Endodermal cell (in vitro differentiated cells): ENCODE measurements around the gene LARGE1. TPM values are rescaled to one million over a fixed set of nuclear protein-coding genes. Genes with fewer than 3 reads are reported as not detected.
A peak's percentile ranks its signal among the peaks of the same experiment; 100 is the strongest.
"Not testable (repeated sequence)": the region's sequence is repeated elsewhere in the genome, so short reads cannot be mapped to it uniquely, and the experiment has no call there.

Experiments used
- DNase-seq: peaks from one replicate; pipeline ENCODE4 v3.0.0-alpha.2; 2017
- H3K27ac ChIP-seq: 2 replicates; pipeline ENCODE4 v1.5.1; 2013; ENCODE audit warnings: mild to moderate bottlenecking, low read depth, low read length, moderate library complexity
- H3K27me3 ChIP-seq: 2 replicates; pipeline ENCODE4 v1.6.1; 2013; ENCODE audit warnings: mild to moderate bottlenecking, low read length, moderate library complexity; ENCODE audit not compliant: insufficient read depth, control insufficient read depth, poor library complexity, severe bottlenecking
- H3K36me3 ChIP-seq: 2 replicates; pipeline ENCODE4 v1.7.0; 2013; ENCODE audit warnings: mild to moderate bottlenecking, low read length, moderate library complexity; ENCODE audit not compliant: control insufficient read depth, insufficient read depth
- H3K4me1 ChIP-seq: one replicate; pipeline ENCODE4 v1.7.0; 2013; ENCODE audit warnings: low read length; ENCODE audit not compliant: control insufficient read depth, insufficient read depth
- H3K4me3 ChIP-seq: 2 replicates; pipeline ENCODE4 v1.5.1; 2013; ENCODE audit warnings: mild to moderate bottlenecking, low read length, moderate library complexity
- H3K9ac ChIP-seq: 2 replicates; pipeline ENCODE4 v1.6.1; 2013; ENCODE audit warnings: mild to moderate bottlenecking, low read length, moderate library complexity; ENCODE audit not compliant: poor library complexity, severe bottlenecking; ENCODE audit errors: extremely low read depth
- H3K9me3 ChIP-seq: 2 replicates; pipeline ENCODE4 v1.6.1; 2013; ENCODE audit warnings: mild to moderate bottlenecking, low read length, moderate library complexity; ENCODE audit not compliant: control insufficient read depth
- H3K27ac Mint-ChIP-seq: 2 replicates; pipeline ENCODE4 v1.8.0; 2020; ENCODE audit warnings: mixed read lengths
- H3K27me3 Mint-ChIP-seq: 2 replicates; pipeline ENCODE4 v1.8.0; 2021; ENCODE audit warnings: mild to moderate bottlenecking, mixed read lengths; ENCODE audit not compliant: insufficient read depth
- H3K36me3 Mint-ChIP-seq: 2 replicates; pipeline ENCODE4 v1.8.0; 2020; ENCODE audit warnings: low read depth, mixed read lengths
- H3K4me1 Mint-ChIP-seq: 2 replicates; pipeline ENCODE4 v1.8.0; 2020; ENCODE audit warnings: mixed read lengths
- H3K4me3 Mint-ChIP-seq: 2 replicates; pipeline ENCODE4 v1.8.0; 2020; ENCODE audit warnings: mild to moderate bottlenecking, moderate library complexity, mixed read lengths
- H3K9me3 Mint-ChIP-seq: 2 replicates; pipeline ENCODE4 v1.8.0; 2020; ENCODE audit warnings: mild to moderate bottlenecking, mixed read lengths
- CTCF ChIP-seq: fragments of 200-600 bp; sonication (generic); conservative IDR thresholded peaks from 2 replicates; pipeline ENCODE4 v1.5.0; 2021; ENCODE audit warnings: antibody characterized with exemption, mild to moderate bottlenecking
- WGBS, 2 experiments: methylation state at CpG; one replicate each; pipeline versions ENCODE4 v1.1.5 to v1.1.7; 2013; ENCODE audit warnings: missing lambda C conversion rate in 2 of 2, mixed read lengths in 1 of 2; ENCODE audit not compliant: insufficient coverage in 1 of 2, insufficient read length in 1 of 2; 5-methylcytosine and 5-hydroxymethylcytosine counted together
- total RNA-seq, 2 donors: library from RNA; stranded (reverse); fragmentation: NEBNext Ultra II Directional in 1 of 2; extraction: Animal tissue kit (Norgen Biotek cat#: 25700) in 1 of 2; gene quantifications; 2 replicates in 1 of 2; 3 replicates in 1 of 2; pipeline ENCODE4 v1.2.1, GENCODE V29; 2021

Gene LARGE1
- total RNA-seq, 2 donors from 2014 or later, result 17.5 to 24.3 TPM

DNA sequence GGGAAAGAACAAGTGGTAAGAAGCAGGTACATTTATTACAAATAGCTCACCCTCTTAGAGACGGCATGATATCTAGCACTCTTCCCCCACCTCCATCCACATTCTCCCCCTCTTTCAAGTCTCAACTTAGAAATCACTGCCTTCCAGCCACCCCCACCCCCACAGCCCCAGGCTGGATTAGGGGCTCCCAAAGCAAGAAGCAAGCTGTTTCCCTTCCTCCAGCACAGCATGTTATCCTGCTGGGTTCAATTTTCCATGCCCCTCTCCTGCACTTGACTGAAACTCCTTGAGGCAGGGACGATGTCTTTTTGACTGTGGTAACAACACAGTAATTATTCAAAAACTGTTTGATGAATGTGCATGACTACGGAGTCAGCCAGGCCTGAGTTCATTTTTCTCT, 350.7 kb downstream of the LARGE1 start:
- Histone ChIP-seq H3K27ac (peak overlapping the region; percentile 68), H3K9ac (no peak overlapping the region), H3K27me3 (no peaks in the 10 kb centered on the region), H3K4me1 (no peaks in the 10 kb centered on the region), H3K9me3 (no peaks in the 10 kb centered on the region), H3K4me3 (no peak overlapping the region), H3K36me3 (no peaks in the 10 kb centered on the region)
- no peak for TF ChIP-seq CTCF
- H3K4me1 Mint-ChIP-seq, result peaks cover 15% of the 10 kb centered on the region
- no peak overlapping the region for H3K27ac Mint-ChIP-seq
- H3K9me3 Mint-ChIP-seq, result no peaks in the 10 kb centered on the region
- no peak overlapping the region for H3K4me3 Mint-ChIP-seq
- peaks cover 2% of the 10 kb centered on the region for H3K27me3 Mint-ChIP-seq
- no peaks in the 10 kb centered on the region for H3K36me3 Mint-ChIP-seq
- WGBS, 2 experiments, result 8 to 43% methylated on average over 1 to 3 of the region's 3 CpGs
- DNase-seq, result peak; percentile 53

GRCh38 chr22:33569018-33569417, 351.3 kb downstream of the LARGE1 start:
- Histone ChIP-seq H3K9me3 (no peaks in the 10 kb centered on the region), H3K27ac (peak overlapping the region; percentile 68), H3K27me3 (no peaks in the 10 kb centered on the region), H3K9ac (no peak overlapping the region), H3K36me3 (no peaks in the 10 kb centered on the region), H3K4me1 (no peaks in the 10 kb centered on the region), H3K4me3 (no peak overlapping the region)
- peaks cover 2% of the 10 kb centered on the region for H3K27me3 Mint-ChIP-seq
- DNase-seq, result no peak
- H3K27ac Mint-ChIP-seq, result no peak overlapping the region
- H3K36me3 Mint-ChIP-seq, result no peaks in the 10 kb centered on the region
- TF ChIP-seq CTCF, result no peak
- 40 to 80% methylated on average over 4 of the region's 4 CpGs for WGBS, 2 experiments
- H3K9me3 Mint-ChIP-seq, result no peaks in the 10 kb centered on the region
- peaks cover 15% of the 10 kb centered on the region for H3K4me1 Mint-ChIP-seq
- H3K4me3 Mint-ChIP-seq, result no peak overlapping the region

DNA sequence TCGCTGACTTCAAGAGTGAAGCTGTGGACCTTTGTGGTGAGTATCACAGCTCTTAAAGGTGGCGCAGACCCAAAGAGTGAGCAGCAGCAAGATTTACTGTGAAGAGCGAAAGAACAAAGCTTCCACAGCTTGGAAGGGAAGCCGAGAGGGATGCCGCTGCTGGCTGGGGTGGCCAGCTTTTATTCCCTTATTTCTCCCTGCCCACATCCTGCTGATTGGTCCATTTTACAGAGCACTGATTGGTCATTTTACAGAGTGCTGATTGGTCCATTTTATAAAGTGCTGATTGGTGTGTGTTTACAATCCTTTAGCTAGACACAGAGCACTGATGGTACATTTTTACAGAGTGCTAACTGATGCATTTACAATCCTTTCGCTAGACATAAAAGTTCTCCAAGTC, 353.8 kb downstream of the LARGE1 start:
- H3K36me3 Mint-ChIP-seq, H3K9me3 ChIP-seq, H3K27me3 ChIP-seq, H3K27ac Mint-ChIP-seq, H3K27ac ChIP-seq, H3K4me3 ChIP-seq, H3K4me3 Mint-ChIP-seq, H3K27me3 Mint-ChIP-seq, DNase-seq, H3K36me3 ChIP-seq, H3K9ac ChIP-seq, H3K9me3 Mint-ChIP-seq: not testable (repeated sequence)
- WGBS, 2 experiments, result 89 to 92% methylated on average over 4 to 6 of the region's 6 CpGs
- H3K4me1 Mint-ChIP-seq, result peaks cover 35% of the 10 kb centered on the region
- peaks cover 17% of the 10 kb centered on the region for H3K4me1 ChIP-seq

- TF ChIP-seq CTCF, result no peak
- no peaks in the 10 kb centered on the region for H3K27me3 ChIP-seq
- no peaks in the 10 kb centered on the region for H3K9me3 Mint-ChIP-seq
- no peak overlapping the region for H3K27ac Mint-ChIP-seq
- H3K36me3 ChIP-seq, result no peaks in the 10 kb centered on the region
- no peak for DNase-seq
- H3K27me3 Mint-ChIP-seq, result peaks cover 5% of the 10 kb centered on the region
- H3K36me3 Mint-ChIP-seq, result no peaks in the 10 kb centered on the region
- no peak overlapping the region for H3K4me3 Mint-ChIP-seq
- no peak overlapping the region for H3K9ac ChIP-seq
- WGBS, 2 experiments, result 85 to 98% methylated on average over 4 to 7 of the region's 7 CpGs
- no peak overlapping the region for H3K27ac ChIP-seq
- peaks cover 18% of the 10 kb centered on the region for H3K4me1 ChIP-seq
- peaks cover 40% of the 10 kb centered on the region for H3K4me1 Mint-ChIP-seq
- no peaks in the 10 kb centered on the region for H3K9me3 ChIP-seq
- H3K4me3 ChIP-seq, result no peak overlapping the region
Observed at GRCh38 chr22:33565580-33565995, 354.7 kb downstream of the LARGE1 start.
